ENCODE results near the gene SEMA6A. TPM values are rescaled to one million over a fixed set of nuclear protein-coding genes. Genes with fewer than 3 reads are reported as not detected.

SEMA6A gene
- polyA plus RNA-seq, 1 donor (not counting 4 experiments of a cell fraction or from before 2014, with no cell fraction given), result 0.68 TPM

- H3K9me1 ChIP-seq (ENCODE audit: control insufficient read depth, extremely low read depth, insufficient read depth, low read length), result peaks cover 2% of the 10 kb centered on the region
- H3K4me2 ChIP-seq (ENCODE audit: control insufficient read depth, extremely low read depth, insufficient read depth, low read depth, low read length), result no peak overlapping the region
- FAIRE-seq, result no peak
- no peaks in the 10 kb centered on the region for H3K36me3 ChIP-seq (ENCODE audit: control insufficient read depth in 2 of 2, extremely low read depth in 1 of 2, insufficient read depth in 2 of 2, low read length in 2 of 2)
- dilution Hi-C loops (cut with MboI; ENCODE audit: extremely low pct_ligation_motif_present, low sequenced_read_pairs), result no loop called here
- H3K27ac ChIP-seq (ENCODE audit: control insufficient read depth, insufficient read depth, low read length), result no peak overlapping the region
- no peaks in the 10 kb centered on the region for H3K79me2 ChIP-seq (ENCODE audit: control insufficient read depth, insufficient read depth, low read length)
- H3K4me1 ChIP-seq (ENCODE audit: control insufficient read depth, extremely low read depth, insufficient read depth, low read length), result peaks cover 12% of the 10 kb centered on the region
- no peaks in the 10 kb centered on the region for H4K20me1 ChIP-seq (ENCODE audit: control insufficient read depth, extremely low read depth, insufficient read depth, low read length)
- no peak overlapping the region for H3K9ac ChIP-seq (ENCODE audit: control insufficient read depth, extremely low read depth, insufficient read depth, low read length)
- no peak for DNase-seq (ENCODE audit: low read depth, low spot score)
- no peaks in the 10 kb centered on the region for H3K27me3 ChIP-seq (ENCODE audit: control insufficient read depth, extremely low read depth, insufficient read depth, low read length)
- H3K4me3 ChIP-seq (ENCODE audit: control insufficient read depth in 2 of 3, extremely low read depth in 1 of 3, insufficient read depth in 2 of 3, low read depth in 1 of 3, low read length in 3 of 3), result no peak overlapping the region
- H3K9me3 ChIP-seq (ENCODE audit: control insufficient read depth, low read depth, low read length), result no peaks in the 10 kb centered on the region
- TF ChIP-seq CTCF (optimal IDR thresholded peaks at IDR 0.05 in 1 of 3, IDR thresholded peaks at IDR 0.05 in 1 of 3, conservative IDR thresholded peaks at IDR 0.05 in 1 of 3; ENCODE audit: extremely low read depth in 1 of 3, insufficient read depth in 2 of 3, low read length in 3 of 3), result no peak
- no peak for TF ChIP-seq EZH2 (IDR thresholded peaks at IDR 0.05; ENCODE audit: low read length)
- no peak overlapping the region for H2AFZ ChIP-seq (ENCODE audit: control insufficient read depth, low read length)
Measured at GRCh38 chr5:116455061-116455460, 119.6 kb downstream of the SEMA6A start.

- no peak overlapping the region for H3K9ac ChIP-seq (ENCODE audit: control insufficient read depth, extremely low read depth, insufficient read depth, low read length)
- H3K9me3 ChIP-seq (ENCODE audit: control insufficient read depth, low read depth, low read length), result no peaks in the 10 kb centered on the region
- no peaks in the 10 kb centered on the region for H3K79me2 ChIP-seq (ENCODE audit: control insufficient read depth, insufficient read depth, low read length)
- TF ChIP-seq EZH2 (IDR thresholded peaks at IDR 0.05; ENCODE audit: low read length) (no peak), CTCF (optimal IDR thresholded peaks at IDR 0.05 in 1 of 3, IDR thresholded peaks at IDR 0.05 in 1 of 3, conservative IDR thresholded peaks at IDR 0.05 in 1 of 3; ENCODE audit: extremely low read depth in 1 of 3, insufficient read depth in 2 of 3, low read length in 3 of 3) (no peak)
- H3K4me1 ChIP-seq (ENCODE audit: control insufficient read depth, extremely low read depth, insufficient read depth, low read length), result peaks cover 12% of the 10 kb centered on the region
- no peak overlapping the region for H2AFZ ChIP-seq (ENCODE audit: control insufficient read depth, low read length)
- H3K27ac ChIP-seq (ENCODE audit: control insufficient read depth, insufficient read depth, low read length), result no peak overlapping the region
- H3K27me3 ChIP-seq (ENCODE audit: control insufficient read depth, extremely low read depth, insufficient read depth, low read length), result no peaks in the 10 kb centered on the region
- H3K36me3 ChIP-seq (ENCODE audit: control insufficient read depth in 2 of 2, extremely low read depth in 1 of 2, insufficient read depth in 2 of 2, low read length in 2 of 2), result no peaks in the 10 kb centered on the region
- dilution Hi-C loops (cut with MboI; ENCODE audit: extremely low pct_ligation_motif_present, low sequenced_read_pairs), result no loop called here
- no peaks in the 10 kb centered on the region for H4K20me1 ChIP-seq (ENCODE audit: control insufficient read depth, extremely low read depth, insufficient read depth, low read length)
- peaks cover 2% of the 10 kb centered on the region for H3K9me1 ChIP-seq (ENCODE audit: control insufficient read depth, extremely low read depth, insufficient read depth, low read length)
- FAIRE-seq (no peak), DNase-seq (ENCODE audit: low read depth, low spot score) (no peak)
- H3K4me3 ChIP-seq (ENCODE audit: control insufficient read depth in 2 of 3, extremely low read depth in 1 of 3, insufficient read depth in 2 of 3, low read depth in 1 of 3, low read length in 3 of 3), result no peak overlapping the region
- no peak overlapping the region for H3K4me2 ChIP-seq (ENCODE audit: control insufficient read depth, extremely low read depth, insufficient read depth, low read depth, low read length)
Measured at GRCh38 chr5:116454417-116454927, 120.2 kb downstream of the SEMA6A start.
